Activated CD8-positive, alpha-beta memory T cell treated with anti-CD3 and anti-CD28 coated beads, Interleukin-2, amount 50 U/mL, for 1 hour (primary cell): ENCODE data around the gene KDM4B.

Experiments used
- DNase-seq: peaks from one replicate; pipeline ENCODE4 v3.0.0-alpha.2; 2020; ENCODE audit errors: extremely low read depth

The KDM4B gene

GRCh38 chr19:5035105-5035761 lies 66.3 kb downstream of the KDM4B start:
- no peak for DNase-seq

GRCh38 chr19:5035793-5036697 lies 67.1 kb downstream of the KDM4B start:
- no peak for DNase-seq

DNA sequence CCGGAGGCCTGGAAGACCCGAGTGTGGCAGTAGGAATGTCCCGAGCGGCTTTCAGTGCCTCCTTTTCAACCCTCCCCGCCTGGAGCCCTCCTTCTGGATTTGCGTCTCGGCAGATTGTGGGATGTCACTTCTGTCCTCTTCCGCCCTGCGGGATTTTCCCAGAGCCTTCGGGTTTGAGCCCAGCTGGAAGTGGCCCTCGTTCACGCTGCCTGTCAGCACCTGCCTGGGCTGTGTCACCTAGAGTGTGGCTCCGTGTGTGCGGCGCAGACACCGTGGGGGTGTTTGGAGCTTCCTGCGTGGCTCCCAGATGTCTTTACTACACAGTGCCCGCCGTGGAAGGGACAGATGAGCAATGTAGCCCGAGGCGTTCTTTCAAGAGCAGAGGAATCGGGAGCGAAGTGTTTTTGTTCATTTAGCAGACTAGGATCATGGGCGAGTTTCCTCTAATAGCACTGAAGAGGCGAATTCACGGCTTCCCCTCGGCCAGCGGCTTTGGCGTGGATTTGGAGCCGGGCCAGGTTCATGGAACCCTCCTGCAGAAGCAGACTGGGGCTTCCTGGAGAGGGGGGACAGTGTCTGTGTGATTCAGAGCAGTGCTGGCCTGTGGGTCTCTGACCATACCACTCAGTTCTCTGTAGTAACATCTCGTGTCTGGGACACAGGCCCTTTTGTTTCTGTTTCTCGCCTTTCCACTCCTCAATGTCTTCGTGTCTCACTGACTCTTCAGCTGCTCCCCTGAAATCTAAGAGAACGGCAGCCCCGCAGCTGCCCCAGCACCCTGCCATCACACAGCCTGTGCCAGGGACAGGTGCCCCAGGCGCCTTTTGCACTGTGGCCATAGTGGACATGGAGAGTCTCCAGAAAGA lies 68.0 kb downstream of the KDM4B start:
- DNase-seq, result no peak

DNA sequence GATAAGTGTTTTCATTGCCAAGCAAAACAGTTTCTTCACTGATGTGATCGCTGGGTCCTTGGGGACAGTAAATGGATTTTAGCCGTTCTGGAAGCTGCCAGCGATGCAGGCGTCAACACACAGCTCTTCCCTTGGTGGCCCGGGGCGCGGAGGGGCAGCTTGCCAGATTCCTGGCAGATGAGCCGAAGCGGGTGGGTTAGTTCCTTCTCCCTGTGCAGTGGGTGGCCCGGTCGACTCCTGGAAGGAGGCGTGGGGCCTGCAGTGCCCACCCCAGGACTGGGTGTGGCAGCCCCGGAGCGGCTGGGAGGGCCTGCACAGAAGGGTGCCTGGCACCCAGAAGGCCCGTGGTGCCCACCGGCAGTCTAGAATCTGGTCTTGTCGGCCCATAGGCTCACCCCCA lies 69.0 kb downstream of the KDM4B start:
- DNase-seq, result no peak

DNA sequence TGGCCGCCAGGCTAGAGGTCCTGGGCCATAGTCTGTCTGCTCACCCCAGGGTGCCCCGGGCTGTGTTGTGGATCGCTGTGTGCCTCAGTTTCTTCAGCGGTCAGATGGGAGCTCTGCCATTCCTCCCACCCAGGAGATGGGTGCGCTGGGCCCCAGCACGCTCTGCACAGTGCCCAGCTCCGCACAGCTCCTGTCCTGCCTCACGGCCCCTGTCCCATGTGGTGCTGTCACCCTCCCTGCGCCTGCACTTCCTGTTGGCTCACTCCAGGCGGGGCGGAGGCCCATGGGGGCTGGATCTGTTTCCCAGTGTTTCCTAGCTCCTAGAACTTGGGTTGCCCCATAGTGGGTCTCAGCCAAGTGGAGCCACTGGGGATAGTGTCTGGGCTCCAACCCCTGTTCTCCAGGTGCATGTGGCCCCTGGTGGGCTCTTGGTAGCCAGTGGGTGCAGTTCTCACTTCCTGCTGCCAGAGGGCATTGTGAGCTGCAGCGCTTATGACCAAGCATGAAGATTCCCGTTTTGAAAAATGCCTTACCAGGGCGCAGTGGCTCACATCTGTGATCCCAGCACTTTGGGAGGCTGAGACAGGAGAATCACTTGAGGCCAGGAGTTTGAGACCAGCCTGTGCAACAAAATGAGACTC lies 69.8 kb downstream of the KDM4B start:
- DNase-seq, result no peak

DNA sequence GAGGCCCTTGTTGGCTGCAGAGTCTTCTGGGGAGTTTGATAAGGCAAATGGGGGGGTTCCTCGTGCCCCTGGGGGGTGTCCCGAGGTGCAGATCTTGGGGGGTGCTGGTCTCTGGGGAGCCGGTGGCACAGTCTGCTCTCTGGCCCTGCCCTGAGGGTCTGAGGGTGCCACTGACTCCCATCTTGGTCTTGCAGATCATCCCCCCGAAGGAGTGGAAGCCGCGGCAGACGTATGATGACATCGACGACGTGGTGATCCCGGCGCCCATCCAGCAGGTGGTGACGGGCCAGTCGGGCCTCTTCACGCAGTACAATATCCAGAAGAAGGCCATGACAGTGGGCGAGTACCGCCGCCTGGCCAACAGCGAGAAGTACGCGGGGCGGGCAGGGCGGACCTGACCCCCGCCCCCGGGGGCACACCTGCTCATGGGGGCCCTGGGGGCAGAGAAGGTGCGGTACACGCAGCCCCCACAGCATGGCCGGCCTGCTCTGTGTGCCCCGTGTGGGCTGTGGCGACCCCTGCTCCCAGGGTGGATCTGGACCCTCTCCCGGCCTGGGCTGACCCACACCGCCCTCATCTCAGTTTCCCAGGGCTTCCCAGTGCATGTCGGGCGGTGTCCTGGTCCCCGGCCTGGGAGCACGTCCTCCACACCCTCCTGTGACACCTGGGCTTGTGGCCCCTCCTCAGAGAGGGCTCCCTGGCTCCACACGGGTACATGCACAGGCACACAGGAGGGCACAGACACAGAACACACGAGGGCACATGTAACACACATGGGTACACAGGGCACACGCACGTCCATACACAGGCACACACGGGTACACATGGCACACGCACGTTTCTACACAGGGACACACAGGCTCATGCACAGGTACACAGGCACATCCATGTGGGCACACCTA lies 71.0 kb downstream of the KDM4B start:
- no peak for DNase-seq

DNA sequence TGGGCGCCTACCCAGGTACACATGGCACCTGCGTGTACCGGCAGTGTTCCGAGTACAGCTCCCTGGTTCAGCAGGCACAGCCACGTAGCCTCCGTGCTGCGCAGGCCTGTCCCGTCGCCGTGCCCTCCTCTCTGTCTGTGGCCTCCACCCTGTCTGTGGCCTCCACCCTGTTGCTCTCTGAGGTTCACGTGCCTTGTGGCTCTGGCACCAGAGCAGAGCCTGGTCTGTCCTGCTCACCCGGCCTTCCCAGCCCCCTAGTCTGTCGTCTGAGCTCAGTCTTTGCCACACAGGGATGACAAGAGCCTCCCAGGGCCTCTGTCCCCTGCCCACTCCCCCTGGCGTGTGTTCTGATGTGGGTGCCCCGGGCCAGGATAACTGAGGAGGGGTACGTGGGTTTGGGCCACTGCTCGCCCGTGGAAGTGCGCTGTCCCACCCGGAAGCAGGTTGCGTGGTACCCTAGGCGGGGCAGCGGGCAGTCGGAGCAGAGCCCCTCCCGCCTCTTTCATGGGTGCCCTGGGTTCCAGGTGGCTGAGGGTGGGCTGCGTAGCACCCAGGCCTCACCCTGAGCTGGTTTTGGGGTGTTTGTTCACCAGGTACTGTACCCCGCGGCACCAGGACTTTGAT lies 71.7 kb downstream of the KDM4B start:
- DNase-seq, result no peak

DNA sequence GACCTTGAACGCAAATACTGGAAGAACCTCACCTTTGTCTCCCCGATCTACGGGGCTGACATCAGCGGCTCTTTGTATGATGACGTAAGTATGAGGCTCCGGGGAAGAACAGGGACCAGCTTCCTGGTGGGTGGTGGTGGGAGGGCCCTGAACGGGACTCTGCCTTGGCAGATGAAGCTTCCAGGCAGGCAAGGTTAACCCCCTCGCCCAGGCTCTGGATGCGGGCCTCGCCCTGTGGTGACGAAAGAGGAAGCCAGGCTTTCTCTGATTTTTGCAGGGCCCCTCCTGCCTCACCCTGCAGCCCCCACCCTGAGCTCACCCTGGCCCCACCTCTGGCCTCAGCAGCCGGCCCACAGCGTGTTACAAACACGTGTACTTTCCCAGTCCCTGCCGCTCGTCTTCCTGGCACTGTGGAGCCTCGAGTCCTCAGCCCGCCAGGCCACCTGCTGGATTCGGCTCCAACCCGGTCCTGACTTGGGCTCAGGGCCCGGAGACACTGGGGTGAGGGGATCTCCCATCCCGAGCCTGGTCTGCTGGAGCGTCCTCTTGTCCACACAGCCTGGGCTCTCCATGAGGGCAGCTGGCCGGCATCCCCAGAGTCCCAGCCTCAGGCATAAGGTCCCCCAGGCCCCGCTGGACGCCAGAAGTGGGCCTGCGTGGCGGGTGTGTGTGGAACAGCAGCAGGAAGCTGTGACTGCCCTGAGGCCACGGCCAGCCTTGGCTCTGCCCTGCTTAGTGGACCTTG lies 72.4 kb downstream of the KDM4B start:
- DNase-seq, result no peak

DNA sequence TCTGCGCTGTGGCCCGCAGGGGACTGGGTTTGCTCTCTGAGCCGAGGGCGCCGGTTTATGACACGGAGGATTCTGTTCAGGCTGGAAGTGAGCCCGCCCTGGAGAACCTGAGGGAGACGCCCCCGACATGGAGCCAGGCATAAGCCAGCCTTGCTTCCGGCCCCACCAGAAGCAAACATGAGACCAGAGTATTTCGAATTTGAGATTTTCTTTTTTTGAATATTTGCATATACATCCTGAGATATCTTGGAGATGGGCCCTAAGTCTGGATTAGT lies 72.9 kb downstream of the KDM4B start:
- DNase-seq, result no peak

DNA sequence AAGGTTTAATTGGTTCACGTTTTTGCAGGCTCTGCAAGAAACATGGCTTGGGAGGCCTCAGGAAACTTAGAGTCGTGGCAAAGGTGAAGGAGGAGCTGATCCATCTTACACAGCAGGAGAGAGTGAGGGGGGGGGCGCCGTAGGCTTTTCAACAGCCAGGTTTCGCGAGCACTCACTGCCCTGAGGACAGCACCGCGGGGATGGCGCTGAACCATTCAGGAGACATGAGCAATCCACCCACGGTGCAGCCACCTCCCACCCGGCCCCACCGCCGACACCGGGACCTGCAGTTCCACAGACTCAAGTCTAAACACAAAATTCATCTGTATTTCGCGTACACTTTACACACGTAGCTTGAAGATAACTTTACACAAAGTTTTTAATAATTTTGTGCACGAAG lies 73.6 kb downstream of the KDM4B start:
- no peak for DNase-seq

DNA sequence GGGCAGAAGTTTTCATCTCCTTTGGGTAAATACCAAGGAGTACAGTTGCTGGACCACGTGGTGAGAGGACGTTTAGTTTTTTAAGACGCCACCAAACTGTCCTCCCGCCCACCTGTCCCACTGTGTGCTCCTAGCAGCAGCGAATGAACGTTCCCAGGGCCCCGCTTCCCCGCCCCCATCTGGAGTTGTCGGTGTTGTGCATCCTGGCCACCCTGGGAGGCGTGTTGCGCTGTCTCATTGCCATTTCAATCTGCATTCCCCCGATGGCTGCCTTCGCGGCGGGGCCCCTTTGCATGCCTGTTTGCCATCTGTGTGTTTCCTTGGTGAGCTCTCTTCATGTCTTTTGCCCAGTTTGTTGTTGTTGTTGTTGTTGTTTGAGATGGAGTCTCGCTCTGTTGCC lies 76.1 kb downstream of the KDM4B start:
- DNase-seq, result no peak

GRCh38 chr19:5045956-5046338 lies 77.0 kb downstream of the KDM4B start:
- no peak for DNase-seq

DNA sequence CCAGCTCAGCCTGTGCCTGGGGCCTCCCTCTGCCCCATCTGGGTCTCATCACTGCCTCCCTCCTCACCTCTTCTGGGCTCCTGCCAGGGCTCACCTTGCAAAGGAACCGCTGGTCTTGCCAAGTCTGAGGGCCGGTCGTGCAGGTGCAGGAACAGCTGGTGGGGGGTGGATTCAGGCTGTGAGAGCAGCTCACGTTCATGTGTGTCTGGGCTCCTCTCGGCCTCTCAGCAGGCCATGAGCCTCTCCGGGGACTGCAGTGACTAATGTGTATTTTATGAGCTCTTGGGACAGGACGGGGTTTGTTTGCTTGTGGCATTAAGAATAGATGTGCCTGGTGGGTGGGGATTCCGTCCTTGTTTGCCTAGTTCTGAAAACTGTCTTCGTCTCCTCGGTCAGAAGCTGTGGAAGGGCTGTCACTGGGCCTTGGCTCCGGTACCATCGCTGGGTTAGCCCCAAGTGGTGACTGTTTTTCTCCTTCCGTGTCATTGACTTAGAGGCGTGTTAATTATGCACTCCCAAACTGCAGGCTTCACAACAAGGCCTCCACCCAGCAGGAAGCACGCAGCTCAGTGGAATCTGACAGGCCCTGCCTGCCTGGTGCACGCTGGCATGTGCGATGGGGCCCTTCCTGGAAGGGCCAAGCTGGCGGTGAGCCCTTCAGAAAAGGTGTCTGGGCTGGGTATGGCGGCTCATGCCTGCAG lies 77.6 kb downstream of the KDM4B start:
- no peak for DNase-seq

GRCh38 chr19:5047251-5047935 lies 78.5 kb downstream of the KDM4B start:
- no peak for DNase-seq

DNA sequence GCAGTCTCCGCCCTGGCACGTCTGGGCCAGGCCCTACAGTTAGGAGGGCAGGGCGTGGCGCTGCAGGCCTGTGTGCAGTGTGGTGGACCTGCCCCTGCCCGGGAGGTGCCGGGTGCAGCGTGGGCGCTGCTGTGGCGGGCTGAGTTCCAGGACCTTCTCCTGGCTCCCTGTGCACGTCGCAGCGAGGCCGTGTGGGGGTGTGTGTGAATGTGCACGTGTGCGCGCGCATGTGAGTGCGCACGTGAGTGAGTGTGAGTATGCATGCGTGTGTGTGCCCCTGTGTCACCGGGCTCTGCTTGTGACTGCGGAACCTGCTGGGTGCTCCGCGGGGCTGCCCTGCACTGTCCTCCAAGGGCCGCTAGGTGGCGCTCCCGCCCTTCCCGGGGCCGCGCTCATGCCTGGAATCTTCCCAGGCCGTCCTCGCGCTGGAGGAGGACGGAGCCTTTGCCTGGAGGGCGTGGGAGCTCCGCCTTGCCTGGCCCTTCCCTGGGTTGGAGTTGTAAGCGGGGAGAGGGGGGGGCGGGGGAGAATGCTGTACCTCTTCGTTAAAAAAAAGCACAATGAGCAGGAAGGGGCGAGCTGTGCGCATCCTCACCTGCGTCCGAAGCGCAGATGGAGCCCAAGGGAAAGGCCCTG lies 79.3 kb downstream of the KDM4B start:
- no peak for DNase-seq

DNA sequence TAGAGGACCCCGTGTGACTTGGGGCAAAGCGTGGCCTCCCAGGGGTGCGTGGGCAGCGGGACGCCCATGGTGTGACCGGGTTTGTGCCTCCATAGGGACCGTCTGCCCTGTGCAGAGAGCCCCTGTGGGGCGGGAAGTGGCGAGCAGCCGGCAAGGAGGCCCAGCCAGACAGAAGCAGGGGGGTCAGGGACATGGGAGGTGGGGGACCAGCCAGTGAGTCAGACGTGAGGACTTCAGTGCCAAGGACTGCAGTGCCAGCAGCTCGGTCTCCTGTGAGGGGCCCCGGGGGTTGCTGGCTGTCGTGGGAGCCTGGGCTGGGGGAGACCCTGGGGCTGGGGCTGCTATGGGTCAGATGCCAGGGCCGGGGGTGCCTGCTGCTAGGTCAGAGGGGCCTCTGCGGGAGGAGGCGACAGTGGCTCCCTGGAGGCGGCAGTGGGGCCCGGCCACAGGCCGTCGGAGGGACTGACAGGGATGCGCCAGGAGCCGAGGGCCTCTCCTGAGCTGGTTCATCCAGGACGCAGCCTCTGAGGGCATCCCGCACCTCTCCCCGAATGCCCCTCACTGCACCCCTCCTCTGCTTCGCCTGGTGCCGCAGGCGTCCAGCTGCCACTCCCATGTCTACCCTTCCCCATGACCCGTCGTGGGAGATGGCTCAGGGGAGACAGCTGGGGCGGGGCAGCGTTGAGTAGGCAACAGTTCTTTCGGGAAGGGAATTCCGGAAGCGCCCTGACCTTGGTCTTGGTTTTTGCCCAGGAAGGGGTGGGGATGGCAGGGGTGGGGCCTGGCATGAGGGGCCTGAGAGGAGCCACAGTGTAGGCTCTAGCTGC lies 80.0 kb downstream of the KDM4B start:
- no peak for DNase-seq

GRCh38 chr19:5049561-5049960 lies 80.6 kb downstream of the KDM4B start:
- no peak for DNase-seq
